Duodenal mucosa (tissue), 2 donors: ENCODE data around the gene PITX1.

Experiments used
- H3K27ac ChIP-seq: one replicate; pipeline ENCODE4 v1.7.0; 2013; ENCODE audit warnings: low read depth, low read length
- H3K27me3 ChIP-seq, 2 donors: one replicate each; pipeline ENCODE4 v1.7.0; 2013; ENCODE audit warnings: low read length in 2 of 2, control low read depth in 1 of 2; ENCODE audit not compliant: insufficient read depth in 2 of 2, control insufficient read depth in 1 of 2
- H3K36me3 ChIP-seq, 2 donors: one replicate each; pipeline ENCODE4 v1.7.0; 2013; ENCODE audit warnings: low read length in 2 of 2, control low read depth in 1 of 2; ENCODE audit not compliant: insufficient read depth in 2 of 2, control insufficient read depth in 1 of 2
- H3K4me1 ChIP-seq, 2 donors: one replicate each; pipeline ENCODE4 v1.7.0; 2013; ENCODE audit warnings: low read length in 2 of 2, control low read depth in 1 of 2; ENCODE audit not compliant: insufficient read depth in 2 of 2, control insufficient read depth in 1 of 2
- H3K4me3 ChIP-seq, 2 donors: one replicate each; pipeline ENCODE4 v1.7.0; 2013; ENCODE audit warnings: low read length in 2 of 2, low read depth in 1 of 2
- H3K9ac ChIP-seq, 2 donors: one replicate each; pipeline ENCODE4 v1.7.0; 2013; ENCODE audit warnings: low read length in 2 of 2, low read depth in 1 of 2
- H3K9me3 ChIP-seq, 2 donors: one replicate each; pipeline ENCODE4 v1.7.0; 2013; ENCODE audit warnings: low read length in 2 of 2, control low read depth in 1 of 2; ENCODE audit not compliant: control insufficient read depth in 1 of 2

Gene PITX1

GRCh38 chr5:135030956-135031812, 2.8 kb downstream of the PITX1 start:
- H3K36me3 ChIP-seq, result peaks cover 0 to 6% of the 10 kb centered on the region in 2 donors
- H3K27ac ChIP-seq, result peak overlapping the region; percentile 50
- H3K27me3 ChIP-seq, result peaks cover 3 to 13% of the 10 kb centered on the region in 2 donors
- H3K9ac ChIP-seq, result peak overlapping the region; percentile 55 to 90
- peak overlapping the region; percentile 88 to 93 for H3K4me3 ChIP-seq
- peaks cover 25 to 27% of the 10 kb centered on the region in 2 donors for H3K4me1 ChIP-seq
- H3K9me3 ChIP-seq, result no peaks in the 10 kb centered on the region

- peaks cover 3 to 13% of the 10 kb centered on the region in 2 donors for H3K27me3 ChIP-seq
- peak overlapping the region; percentile 55 to 90 for H3K9ac ChIP-seq
Measured at GRCh38 chr5:135030123-135030955, 3.7 kb downstream of the PITX1 start.

GRCh38 chr5:135029477-135030122, 4.4 kb downstream of the PITX1 start:
- Histone ChIP-seq H3K4me1 (peaks cover 26 to 27% of the 10 kb centered on the region in 2 donors), H3K9ac (no peak overlapping the region)

More at GRCh38 chr5:135030123-135030955, 3.7 kb downstream of the PITX1 start:
- Histone ChIP-seq H3K36me3 (peaks cover 0 to 6% of the 10 kb centered on the region in 2 donors), H3K9me3 (no peaks in the 10 kb centered on the region), H3K27ac (peak overlapping the region; percentile 50), H3K4me1 (peaks cover 32 to 34% of the 10 kb centered on the region in 2 donors), H3K4me3 (peak overlapping the region; percentile 88 to 93)

GRCh38 chr5:135028791-135029476, 5.1 kb downstream of the PITX1 start:
- Histone ChIP-seq H3K9me3 (no peaks in the 10 kb centered on the region), H3K27me3 (peaks cover 3 to 5% of the 10 kb centered on the region in 2 donors), H3K36me3 (peaks cover 0 to 6% of the 10 kb centered on the region in 2 donors), H3K27ac (no peak overlapping the region), H3K9ac (no peak overlapping the region), H3K4me1 (peaks cover 25 to 27% of the 10 kb centered on the region in 2 donors), H3K4me3 (no peak overlapping the region)

More at GRCh38 chr5:135029477-135030122, 4.4 kb downstream of the PITX1 start:
- H3K9me3 ChIP-seq, result no peaks in the 10 kb centered on the region
- no peak overlapping the region for H3K27ac ChIP-seq
- H3K4me3 ChIP-seq, result no peak overlapping the region
- H3K27me3 ChIP-seq, result peaks cover 3 to 5% of the 10 kb centered on the region in 2 donors
- peaks cover 0 to 6% of the 10 kb centered on the region in 2 donors for H3K36me3 ChIP-seq

GRCh38 chr5:135027697-135028615, 6.1 kb downstream of the PITX1 start:
- Histone ChIP-seq H3K9me3 (no peaks in the 10 kb centered on the region), H3K27ac (no peak overlapping the region), H3K36me3 (peaks cover 0 to 6% of the 10 kb centered on the region in 2 donors), H3K4me1 (peaks cover 25 to 27% of the 10 kb centered on the region in 2 donors), H3K27me3 (peaks cover 3 to 5% of the 10 kb centered on the region in 2 donors), H3K9ac (no peak overlapping the region), H3K4me3 (no peak overlapping the region)

GRCh38 chr5:135027266-135027696, 6.7 kb downstream of the PITX1 start:
- Histone ChIP-seq H3K27ac (no peak overlapping the region), H3K9me3 (no peaks in the 10 kb centered on the region), H3K4me1 (peaks cover 25 to 27% of the 10 kb centered on the region in 2 donors), H3K27me3 (peaks cover 3 to 5% of the 10 kb centered on the region in 2 donors), H3K9ac (no peak overlapping the region), H3K4me3 (no peak overlapping the region), H3K36me3 (peaks cover 0 to 6% of the 10 kb centered on the region in 2 donors)

GRCh38 chr5:135026645-135027265, 7.3 kb downstream of the PITX1 start:
- H3K27me3 ChIP-seq, result peaks cover under 1 to 3% of the 10 kb centered on the region in 2 donors

GRCh38 chr5:135025730-135026644, 8.0 kb downstream of the PITX1 start:
- Histone ChIP-seq H3K9me3 (no peaks in the 10 kb centered on the region), H3K9ac (no peak overlapping the region), H3K4me3 (peak overlapping the region in 1 of 2 donors; percentile 1), H3K36me3 (peaks cover 0 to 6% of the 10 kb centered on the region in 2 donors), H3K27ac (no peak overlapping the region), H3K27me3 (peaks cover 0 to 3% of the 10 kb centered on the region in 2 donors), H3K4me1 (peaks cover 24 to 25% of the 10 kb centered on the region in 2 donors)

More at GRCh38 chr5:135026645-135027265, 7.3 kb downstream of the PITX1 start:
- H3K4me1 ChIP-seq, result peaks cover 25 to 27% of the 10 kb centered on the region in 2 donors
- H3K36me3 ChIP-seq, result peaks cover 0 to 6% of the 10 kb centered on the region in 2 donors
- no peak overlapping the region for H3K27ac ChIP-seq
- H3K4me3 ChIP-seq, result peak overlapping the region in 1 of 2 donors; percentile 1
- H3K9ac ChIP-seq, result no peak overlapping the region
- H3K9me3 ChIP-seq, result no peaks in the 10 kb centered on the region
